Fibroblast of lung (primary cell): ENCODE results near the gene ATG5. TPM values are rescaled to one million over a fixed set of nuclear protein-coding genes. Genes with fewer than 3 reads are reported as not detected.

ENCODE experiments used
- DNase-seq, 2 donors: peaks; one replicate each; pipeline versions ENCODE4 v3.0.0 to v3.0.0-alpha.2; 2010; ENCODE audit warnings: low read depth in 2 of 2
- H2AFZ ChIP-seq: 2 replicates; pipeline ENCODE4 v1.5.1; 2012; ENCODE audit warnings: low read length, control low read depth, inconsistent platforms
- H3K27ac ChIP-seq: 2 replicates; pipeline ENCODE4 v1.5.1; 2011; ENCODE audit warnings: low read length, control low read depth; ENCODE audit not compliant: insufficient read depth
- H3K27me3 ChIP-seq: 2 replicates; pipeline ENCODE4 v1.5.1; 2011; ENCODE audit warnings: mild to moderate bottlenecking, low read length; ENCODE audit not compliant: control insufficient read depth, insufficient read depth
- H3K36me3 ChIP-seq: 2 replicates; pipeline ENCODE4 v1.5.1; 2011; ENCODE audit warnings: low read length; ENCODE audit not compliant: control insufficient read depth, insufficient read depth
- H3K4me1 ChIP-seq: 2 replicates; pipeline ENCODE4 v1.5.1; 2011; ENCODE audit warnings: low read length; ENCODE audit not compliant: control insufficient read depth, insufficient read depth; ENCODE audit errors: extremely low read depth
- H3K4me2 ChIP-seq: 2 replicates; pipeline ENCODE4 v1.5.1; 2011; ENCODE audit warnings: low read length, control low read depth; ENCODE audit not compliant: insufficient read depth; ENCODE audit errors: extremely low read depth
- H3K4me3 ChIP-seq, 4 experiments: fragments of 200-600 bp in 1 of 4; sonication (generic) in 1 of 4; replicated peaks in 1 of 4; 2 replicates each; pipeline ENCODE4 v1.5.1; 2011 to 2016; ENCODE audit warnings: low read length in 4 of 4, low read depth in 3 of 4, mild to moderate bottlenecking in 3 of 4, control low read depth in 2 of 4, inconsistent platforms in 1 of 4, mixed read lengths in 1 of 4; ENCODE audit not compliant: insufficient read depth in 1 of 4; ENCODE audit errors: control extremely low read depth in 1 of 4
- H3K79me2 ChIP-seq: 2 replicates; pipeline ENCODE4 v1.5.1; 2012; ENCODE audit warnings: mild to moderate bottlenecking, low read length, inconsistent platforms; ENCODE audit not compliant: control insufficient read depth, insufficient read depth
- H3K9ac ChIP-seq: 2 replicates; pipeline ENCODE4 v1.5.1; 2011; ENCODE audit warnings: mild to moderate bottlenecking, low read length, control low read depth; ENCODE audit not compliant: insufficient read depth
- H3K9me3 ChIP-seq: 2 replicates; pipeline ENCODE4 v1.5.1; 2012; ENCODE audit warnings: low read depth, low read length; ENCODE audit not compliant: control insufficient read depth, insufficient read depth
- H4K20me1 ChIP-seq: 2 replicates; pipeline ENCODE4 v1.5.1; 2011; ENCODE audit warnings: low read length; ENCODE audit not compliant: control insufficient read depth, insufficient read depth; ENCODE audit errors: extremely low read depth
- EZH2 ChIP-seq: IDR thresholded peaks from 2 replicates; pipeline ENCODE4 v1.5.1; 2012; ENCODE audit warnings: low read length, control low read depth, mild to moderate bottlenecking; ENCODE audit errors: missing control alignments
- polyA plus RNA-seq, 2 donors: library from polyadenylated mRNA; depleted of rRNA in 1 of 2; stranded (reverse) in 1 of 2; unstranded in 1 of 2; fragments of >200 nt; gene quantifications; 2 replicates each; pipeline ENCODE4 v1.2.1, GENCODE V29; 2011 to 2012; ENCODE audit warnings: missing spikeins in 1 of 2
- total RNA-seq: library from RNA; depleted of rRNA; stranded (reverse); fragments of >200 nt; gene quantifications from 2 replicates; pipeline ENCODE4 v1.2.1, GENCODE V29; 2014
- TF ChIP-seq, protein P1 (sequence below), 2 donors: IDR thresholded peaks in 1 of 2; conservative IDR thresholded peaks in 1 of 2; 1 replicate in 1 of 2; 2 replicates in 1 of 2; pipeline ENCODE4 v1.5.1; 2011 to 2012; ENCODE audit warnings: low read length in 2 of 2, control low read depth in 1 of 2, inconsistent platforms in 1 of 2, low read depth in 1 of 2, mild to moderate bottlenecking in 1 of 2

Gene ATG5
- total and polyA plus RNA-seq, 2 donors (not counting 1 experiment from before 2014, with no cell fraction given) = 38.6 to 64.7 TPM

DNA sequence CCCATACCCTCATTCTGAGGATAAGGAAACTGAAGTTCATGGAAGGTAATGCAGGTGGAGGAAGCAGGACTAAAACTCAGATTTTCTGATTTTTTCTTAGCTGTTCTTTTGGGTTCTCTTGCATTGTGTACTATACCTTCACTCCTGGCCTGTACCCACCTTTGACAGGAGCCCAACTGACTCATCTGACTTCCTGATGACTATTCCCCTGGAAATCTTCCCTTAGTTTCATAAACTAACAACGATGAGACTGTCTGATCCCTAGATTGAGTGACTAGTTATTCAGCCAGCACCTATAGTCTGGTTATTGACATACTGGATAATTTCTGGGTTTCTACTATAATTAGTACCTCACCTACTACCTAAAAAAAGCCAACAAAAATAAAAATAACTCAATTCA lies 45.1 kb upstream of the ATG5 start:
- H3K4me1 ChIP-seq = no peaks in the 10 kb centered on the region
- H3K9me3 ChIP-seq = no peaks in the 10 kb centered on the region
- DNase-seq = no peak
- H2AFZ ChIP-seq = no peak overlapping the region
- no peak overlapping the region for H3K27ac ChIP-seq
- no peak overlapping the region for H3K4me2 ChIP-seq
- H3K79me2 ChIP-seq = no peaks in the 10 kb centered on the region
- H3K36me3 ChIP-seq = no peaks in the 10 kb centered on the region
- no peaks in the 10 kb centered on the region for H4K20me1 ChIP-seq
- H3K4me3 ChIP-seq = no peak overlapping the region
- TF ChIP-seq, protein P1, sequence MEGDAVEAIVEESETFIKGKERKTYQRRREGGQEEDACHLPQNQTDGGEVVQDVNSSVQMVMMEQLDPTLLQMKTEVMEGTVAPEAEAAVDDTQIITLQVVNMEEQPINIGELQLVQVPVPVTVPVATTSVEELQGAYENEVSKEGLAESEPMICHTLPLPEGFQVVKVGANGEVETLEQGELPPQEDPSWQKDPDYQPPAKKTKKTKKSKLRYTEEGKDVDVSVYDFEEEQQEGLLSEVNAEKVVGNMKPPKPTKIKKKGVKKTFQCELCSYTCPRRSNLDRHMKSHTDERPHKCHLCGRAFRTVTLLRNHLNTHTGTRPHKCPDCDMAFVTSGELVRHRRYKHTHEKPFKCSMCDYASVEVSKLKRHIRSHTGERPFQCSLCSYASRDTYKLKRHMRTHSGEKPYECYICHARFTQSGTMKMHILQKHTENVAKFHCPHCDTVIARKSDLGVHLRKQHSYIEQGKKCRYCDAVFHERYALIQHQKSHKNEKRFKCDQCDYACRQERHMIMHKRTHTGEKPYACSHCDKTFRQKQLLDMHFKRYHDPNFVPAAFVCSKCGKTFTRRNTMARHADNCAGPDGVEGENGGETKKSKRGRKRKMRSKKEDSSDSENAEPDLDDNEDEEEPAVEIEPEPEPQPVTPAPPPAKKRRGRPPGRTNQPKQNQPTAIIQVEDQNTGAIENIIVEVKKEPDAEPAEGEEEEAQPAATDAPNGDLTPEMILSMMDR (conservative IDR thresholded peaks at IDR 0.05 in 1 of 2, IDR thresholded peaks at IDR 0.05 in 1 of 2; ENCODE audit: low read depth in 1 of 2, low read length in 2 of 2) = no peak
- no peak for TF ChIP-seq EZH2
- H3K27me3 ChIP-seq = peaks cover 2% of the 10 kb centered on the region
- no peak overlapping the region for H3K9ac ChIP-seq

DNA sequence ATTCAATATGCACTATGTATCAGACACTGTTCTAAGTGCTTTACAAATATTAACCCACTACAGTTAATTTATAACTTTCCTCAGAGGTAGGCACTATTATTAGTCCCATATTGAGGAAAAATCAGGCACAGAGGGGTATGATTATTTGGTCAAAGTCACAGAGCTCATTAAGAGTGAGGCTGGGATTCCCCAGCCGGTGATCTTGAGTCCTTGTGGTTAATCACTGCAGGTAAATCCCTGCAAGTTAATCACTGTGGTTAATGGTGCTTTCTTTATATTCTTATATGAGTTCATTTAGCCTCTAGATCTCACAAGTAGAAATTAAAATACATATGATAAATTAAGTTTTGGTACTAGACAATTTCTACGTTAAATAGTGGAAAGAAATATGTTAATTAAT lies 44.2 kb upstream of the ATG5 start:
- no peak overlapping the region for H3K4me2 ChIP-seq
- no peaks in the 10 kb centered on the region for H3K36me3 ChIP-seq
- H2AFZ ChIP-seq = no peak overlapping the region
- H3K9me3 ChIP-seq = no peaks in the 10 kb centered on the region
- no peaks in the 10 kb centered on the region for H4K20me1 ChIP-seq
- H3K27ac ChIP-seq = no peak overlapping the region
- no peaks in the 10 kb centered on the region for H3K79me2 ChIP-seq
- DNase-seq = no peak
- H3K9ac ChIP-seq = no peak overlapping the region
- H3K27me3 ChIP-seq = peaks cover 5% of the 10 kb centered on the region
- no peaks in the 10 kb centered on the region for H3K4me1 ChIP-seq
- TF ChIP-seq EZH2 = no peak
- TF ChIP-seq, protein P1 (conservative IDR thresholded peaks at IDR 0.05 in 1 of 2, IDR thresholded peaks at IDR 0.05 in 1 of 2; ENCODE audit: low read depth in 1 of 2, low read length in 2 of 2) = no peak
- H3K4me3 ChIP-seq = no peak overlapping the region

DNA sequence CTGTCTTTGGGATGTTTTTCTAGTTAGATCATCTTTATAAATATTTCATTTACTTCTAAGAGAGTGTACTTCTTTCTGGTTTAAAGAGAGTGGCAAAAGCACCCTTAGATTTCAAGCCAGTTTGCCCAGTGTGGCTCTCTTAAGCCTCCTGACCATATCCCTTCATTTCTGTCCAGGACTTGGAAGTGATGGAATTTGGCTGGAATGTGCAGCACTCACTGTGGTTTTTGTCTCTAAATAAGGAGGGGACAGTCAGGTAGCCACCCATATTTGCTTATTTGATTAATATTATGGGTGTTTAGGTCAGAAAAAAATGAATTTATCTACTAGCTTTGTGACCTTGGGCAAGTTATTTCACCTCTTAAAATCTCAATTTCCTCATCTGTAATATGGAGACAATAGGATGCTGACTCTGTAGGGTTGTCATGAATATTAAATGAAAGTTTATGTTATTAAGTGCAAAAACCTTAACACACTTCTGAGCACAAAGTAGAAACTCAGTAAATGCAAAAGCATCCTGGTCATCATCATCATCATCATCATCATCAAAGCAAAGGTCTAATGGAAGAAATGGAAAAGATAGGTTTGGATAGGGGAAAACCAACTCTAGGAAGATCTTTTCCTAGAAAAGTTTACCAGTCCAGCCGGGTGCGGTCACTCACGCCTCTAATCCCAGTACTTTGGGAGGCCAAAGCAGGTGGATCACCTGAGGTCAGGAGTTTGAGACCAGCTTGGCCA lies 38.0 kb upstream of the ATG5 start:
- Histone ChIP-seq H3K9ac (no peak overlapping the region), H2AFZ (no peak overlapping the region), H4K20me1 (no peaks in the 10 kb centered on the region), H3K4me1 (no peaks in the 10 kb centered on the region), H3K27me3 (peaks cover 24% of the 10 kb centered on the region), H3K36me3 (no peaks in the 10 kb centered on the region), H3K27ac (no peak overlapping the region), H3K4me3 (no peak overlapping the region), H3K9me3 (no peaks in the 10 kb centered on the region), H3K4me2 (no peak overlapping the region), H3K79me2 (no peaks in the 10 kb centered on the region)
- TF ChIP-seq EZH2 = no peak
- TF ChIP-seq, protein P1 (conservative IDR thresholded peaks at IDR 0.05 in 1 of 2, IDR thresholded peaks at IDR 0.05 in 1 of 2; ENCODE audit: low read depth in 1 of 2, low read length in 2 of 2) = no peak
- peak in 1 of 2 donors; percentile 45 for DNase-seq
